GM10266 (cell line): Measurements from ENCODE around the gene ZSWIM8.

Experiments
- DNase-seq: peaks from one replicate; pipeline ENCODE4 v3.0.0; 2012; ENCODE audit errors: extremely low spot score
- CTCF ChIP-seq: IDR thresholded peaks from 2 replicates; pipeline ENCODE4 v1.5.1; 2012; ENCODE audit warnings: mild to moderate bottlenecking, low read depth; ENCODE audit not compliant: control insufficient read depth, insufficient read depth; ENCODE audit errors: missing control alignments

Gene ZSWIM8

DNA sequence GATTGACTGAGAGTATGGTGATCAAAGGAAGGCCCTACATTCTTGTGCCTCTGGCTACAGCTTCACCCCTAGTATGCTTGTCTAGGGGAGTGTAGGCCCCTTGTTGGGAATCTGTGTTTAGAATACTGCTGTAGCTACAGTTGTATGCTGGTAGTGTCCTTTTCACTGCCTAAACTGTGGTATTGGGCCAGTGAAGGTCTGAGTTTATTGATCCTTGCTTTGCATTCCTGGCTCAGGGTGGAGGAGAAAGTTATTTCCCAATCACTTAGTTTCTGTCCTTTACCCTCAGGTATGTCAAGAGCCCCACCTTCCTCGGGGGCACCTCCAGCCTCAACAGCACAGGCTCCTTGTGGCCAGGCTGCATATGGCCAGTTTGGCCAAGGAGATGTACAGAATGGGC lies 34.6 kb upstream of the ZSWIM8 start:
- DNase-seq, result no peak
- TF ChIP-seq CTCF, result no peak

DNA sequence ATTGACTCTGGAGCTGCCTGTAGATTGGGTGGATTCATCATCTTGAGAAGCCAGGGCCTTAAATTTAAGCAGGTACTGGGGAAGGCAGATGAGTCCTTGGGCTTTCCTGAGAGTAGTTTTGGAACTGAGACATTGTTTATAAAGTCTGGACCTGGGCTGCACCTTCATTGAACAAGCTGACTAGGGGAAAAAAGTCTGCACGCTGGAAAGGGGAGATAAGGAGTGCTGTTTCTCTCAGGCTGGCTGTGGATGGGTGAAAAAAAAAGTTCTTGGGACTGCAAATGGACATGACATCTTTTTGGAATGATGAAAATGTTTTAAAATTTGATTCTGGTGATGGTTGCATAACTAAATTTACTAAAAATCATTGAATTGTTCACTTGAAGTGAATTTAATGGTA lies 29.2 kb upstream of the ZSWIM8 start:
- no peak for TF ChIP-seq CTCF
- DNase-seq, result no peak

DNA sequence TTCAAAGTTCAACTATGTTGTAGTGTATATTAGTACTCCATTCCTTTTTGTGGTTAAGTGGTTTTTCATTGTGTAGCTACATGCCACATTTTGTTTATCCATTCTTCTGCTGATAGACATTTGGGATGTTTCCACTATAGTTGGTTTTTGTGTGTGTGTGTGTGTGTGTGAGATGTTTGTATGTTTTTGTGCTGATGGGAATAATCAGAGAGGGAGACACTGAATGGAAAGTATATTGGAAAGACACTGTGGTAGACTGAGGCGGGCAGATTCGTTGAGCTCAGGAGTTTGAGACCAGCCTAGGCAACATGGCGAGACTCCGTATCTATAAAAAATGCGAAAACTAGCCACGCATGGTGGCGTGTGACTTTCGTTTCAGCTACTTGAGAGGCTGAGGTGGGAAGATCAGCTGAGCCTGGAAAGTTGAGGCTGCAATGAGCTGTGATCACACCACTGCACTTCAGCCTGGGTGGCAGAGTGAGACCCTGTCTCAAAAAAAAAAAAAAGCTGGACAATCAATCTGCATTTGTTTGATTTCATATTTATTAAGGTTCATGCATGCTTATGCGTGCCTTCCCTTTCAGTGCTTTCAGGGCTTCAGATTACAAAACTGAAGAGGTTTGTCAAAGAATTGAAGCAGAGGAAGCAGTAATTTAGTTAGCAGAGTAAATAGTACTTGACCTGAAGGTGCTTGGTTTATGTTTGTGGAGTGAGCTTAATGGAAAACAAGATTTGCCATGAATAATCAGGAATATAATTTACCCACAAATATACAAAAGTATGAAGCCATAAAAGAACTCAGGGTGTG lies 26.5 kb upstream of the ZSWIM8 start:
- no peak for TF ChIP-seq CTCF
- DNase-seq, result no peak

- TF ChIP-seq CTCF, result no peak
- DNase-seq, result no peak
Observed at GRCh38 chr10:73759512-73760115, 25.8 kb upstream of the ZSWIM8 start.

DNA sequence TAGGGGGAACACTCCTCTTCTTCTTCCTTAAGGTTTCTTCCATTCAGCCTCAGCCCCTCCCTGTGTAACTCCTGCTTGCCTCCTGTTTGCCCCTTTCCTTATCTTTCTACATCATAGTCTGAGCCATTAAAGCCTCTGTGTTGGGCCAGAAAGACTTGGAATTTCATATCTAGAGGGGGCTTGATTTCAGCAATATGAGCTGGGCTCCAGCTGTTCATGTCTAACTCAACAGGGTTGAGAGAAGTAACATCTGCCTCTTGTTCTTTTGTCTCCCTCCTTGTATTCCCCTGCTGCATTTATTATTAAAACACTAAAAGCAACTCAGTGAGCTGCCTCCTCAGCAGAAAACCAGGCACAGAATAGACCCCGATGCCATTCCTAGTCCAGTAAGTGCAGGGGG lies 23.6 kb upstream of the ZSWIM8 start:
- TF ChIP-seq CTCF, result no peak
- DNase-seq, result no peak

GRCh38 chr10:73762915-73763314 lies 22.5 kb upstream of the ZSWIM8 start:
- DNase-seq, result no peak
- no peak for TF ChIP-seq CTCF

DNA sequence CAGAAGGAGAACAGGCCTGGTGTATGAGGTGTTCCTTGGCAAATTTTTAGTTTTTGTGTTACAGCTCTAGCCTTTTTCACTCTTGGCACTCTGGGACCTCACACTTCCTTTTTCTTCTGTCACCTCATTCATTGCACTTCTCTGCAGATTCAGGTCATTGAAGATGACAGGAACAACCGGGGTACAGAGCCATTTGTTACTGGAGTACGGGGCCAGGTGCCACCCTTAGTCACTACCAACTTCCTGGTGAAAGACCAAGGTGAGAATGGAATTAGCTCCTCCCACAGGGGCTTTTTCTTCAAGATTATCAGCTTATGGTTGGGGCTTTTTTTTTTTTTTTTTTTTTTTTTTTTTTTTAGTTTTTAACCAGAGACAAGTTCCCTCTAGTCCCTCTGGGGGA lies 22.1 kb upstream of the ZSWIM8 start:
- DNase-seq, result no peak
- no peak for TF ChIP-seq CTCF
